Natural killer cell (primary cell): ENCODE results near the gene PIK3AP1. TPM values are rescaled to one million over a fixed set of nuclear protein-coding genes. Genes with fewer than 3 reads are reported as not detected.
A peak's percentile ranks its signal among the peaks of the same experiment; 100 is the strongest.

Source experiments
- ATAC-seq, 3 donors: fragments of 150-1000 bp in 2 of 3; fragments of 200-7000 bp in 1 of 3; cut with Tn5 transposase; 1 replicate in 1 of 3; 2 replicates in 2 of 3; pipeline ENCODE4 v1.10.0; 2021; ENCODE audit warnings: mild to moderate bottlenecking in 2 of 3, moderate library complexity in 2 of 3
- DNase-seq, 2 donors: peaks; one replicate each; pipeline versions ENCODE4 v3.0.0 to v3.0.0-alpha.2; 2013 to 2021; ENCODE audit warnings: mixed read lengths in 1 of 2
- H3K27ac ChIP-seq: one replicate; pipeline ENCODE4 v1.5.1; 2013; ENCODE audit warnings: mild to moderate bottlenecking, low read length
- H3K27me3 ChIP-seq: one replicate; pipeline ENCODE4 v1.6.1; 2013; ENCODE audit warnings: low read length; ENCODE audit not compliant: control insufficient read depth, insufficient read depth
- H3K36me3 ChIP-seq: one replicate; pipeline ENCODE4 v1.6.1; 2013; ENCODE audit warnings: low read length; ENCODE audit not compliant: control insufficient read depth, insufficient read depth
- H3K4me1 ChIP-seq: one replicate; pipeline ENCODE4 v1.6.1; 2013; ENCODE audit warnings: low read length; ENCODE audit not compliant: control insufficient read depth, insufficient read depth
- H3K4me3 ChIP-seq: one replicate; pipeline ENCODE4 v1.5.1; 2013; ENCODE audit warnings: low read length
- H3K9me3 ChIP-seq: one replicate; pipeline ENCODE4 v1.6.1; 2013; ENCODE audit warnings: low read length; ENCODE audit not compliant: control insufficient read depth, insufficient read depth
- H3K27ac Mint-ChIP-seq, 2 donors: one replicate each; pipeline ENCODE4 v1.8.0; 2022; ENCODE audit warnings: mild to moderate bottlenecking in 2 of 2, mixed read lengths in 2 of 2, moderate library complexity in 1 of 2
- H3K27me3 Mint-ChIP-seq, 2 donors: one replicate each; pipeline ENCODE4 v1.8.0; 2022; ENCODE audit warnings: low read depth in 2 of 2, mixed read lengths in 2 of 2
- H3K36me3 Mint-ChIP-seq: one replicate; pipeline ENCODE4 v1.8.0; 2022; ENCODE audit warnings: mixed read lengths
- H3K4me1 Mint-ChIP-seq, 2 donors: one replicate each; pipeline ENCODE4 v1.8.0; 2022; ENCODE audit warnings: mixed read lengths in 2 of 2
- H3K4me3 Mint-ChIP-seq: one replicate; pipeline ENCODE4 v1.8.0; 2022; ENCODE audit warnings: mild to moderate bottlenecking, moderate library complexity, mixed read lengths
- H3K9me3 Mint-ChIP-seq, 2 donors: one replicate each; pipeline ENCODE4 v1.8.0; 2022; ENCODE audit warnings: mixed read lengths in 2 of 2
- CTCF ChIP-seq: fragments of 200-600 bp; IDR thresholded peaks from one replicate; pipeline ENCODE4 v1.8.0; 2022; ENCODE audit warnings: antibody characterized with exemption
- WGBS: methylation state at CpG from one replicate; pipeline ENCODE4 v1.1.7; 2013; ENCODE audit warnings: missing lambda C conversion rate; ENCODE audit not compliant: insufficient coverage; 5-methylcytosine and 5-hydroxymethylcytosine counted together
- intact Hi-C: fragments of 100-400 bp; cut with micrococcal nuclease; formaldehyde crosslinking; loops from one replicate; pipeline ENCODE4 v1.14.2; 2022
- total RNA-seq, 4 donors: library from RNA; stranded (reverse); fragments of 120-200 nt in 1 of 4; gene quantifications; one replicate each; pipeline versions ENCODE4 v1.2.3 to v1.2.4, GENCODE V29; 2013 to 2022

The PIK3AP1 gene
- total RNA-seq, 3 donors from 2014 or later (not counting 1 experiment from before 2014, with no cell fraction given): 95.3 to 137 (median 97.1) TPM

- Mint-ChIP-seq H3K27me3 (no peaks in the 10 kb centered on the region), H3K4me3 (peak overlapping the region; percentile 72), H3K36me3 (no peaks in the 10 kb centered on the region), H3K27ac (peak overlapping the region; percentile 90 to 93), H3K9me3 (no peaks in the 10 kb centered on the region), H3K4me1 (peaks cover 83 to 86% of the 10 kb centered on the region in 2 donors)
- H3K4me1 ChIP-seq: peaks cover 78% of the 10 kb centered on the region
- H3K36me3 ChIP-seq: peaks cover 10% of the 10 kb centered on the region
- intact Hi-C loops: no loop called here
- WGBS: 83% methylated on average over 3 of the region's 3 CpGs
- H3K27ac ChIP-seq: peak overlapping the region; percentile 26
- ATAC-seq (no peak), DNase-seq (no peak)
- H3K27me3 ChIP-seq: no peaks in the 10 kb centered on the region
- TF ChIP-seq CTCF: no peak
- no peak overlapping the region for H3K4me3 ChIP-seq
- no peaks in the 10 kb centered on the region for H3K9me3 ChIP-seq
Observed at GRCh38 chr10:96656198-96656577, 64.1 kb downstream of the PIK3AP1 start.

DNA sequence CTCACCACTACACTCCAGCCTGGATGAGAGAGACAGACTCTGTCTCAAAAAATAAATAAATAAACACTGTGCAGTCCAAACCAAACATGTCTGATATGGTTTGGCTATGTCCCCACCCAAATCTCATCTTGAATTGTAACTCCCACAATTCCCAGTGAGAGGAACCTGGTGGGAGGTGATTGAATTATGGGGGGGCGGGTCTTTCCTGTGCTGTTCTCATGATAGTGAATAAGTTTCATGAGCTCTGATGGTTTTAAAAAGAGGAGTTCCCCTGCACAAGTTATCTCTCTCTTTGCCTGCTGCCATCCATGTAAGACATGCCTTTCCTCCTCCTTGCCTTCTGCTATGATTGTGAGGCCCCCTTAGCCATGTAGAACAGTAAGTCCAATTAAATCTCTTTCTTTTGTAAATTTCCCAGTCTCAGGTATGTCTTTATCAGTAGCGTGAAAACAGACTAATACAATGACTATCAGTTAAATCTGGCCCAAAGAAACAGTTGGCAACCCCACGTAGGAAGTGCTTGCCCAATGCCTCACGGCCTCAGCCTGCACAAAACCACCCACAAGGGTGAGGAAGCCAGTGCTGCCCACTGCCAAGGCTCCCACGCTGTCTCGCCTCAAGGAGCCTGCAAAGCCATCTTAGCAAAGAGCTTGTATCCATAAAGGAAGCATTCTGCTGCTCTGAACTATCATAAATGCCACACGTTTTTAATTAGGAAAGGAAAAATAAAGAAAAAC, 64.7 kb downstream of the PIK3AP1 start:
- peak overlapping the region; percentile 26 for H3K27ac ChIP-seq
- WGBS: 33% methylated on average over 6 of the region's 7 CpGs

DNA sequence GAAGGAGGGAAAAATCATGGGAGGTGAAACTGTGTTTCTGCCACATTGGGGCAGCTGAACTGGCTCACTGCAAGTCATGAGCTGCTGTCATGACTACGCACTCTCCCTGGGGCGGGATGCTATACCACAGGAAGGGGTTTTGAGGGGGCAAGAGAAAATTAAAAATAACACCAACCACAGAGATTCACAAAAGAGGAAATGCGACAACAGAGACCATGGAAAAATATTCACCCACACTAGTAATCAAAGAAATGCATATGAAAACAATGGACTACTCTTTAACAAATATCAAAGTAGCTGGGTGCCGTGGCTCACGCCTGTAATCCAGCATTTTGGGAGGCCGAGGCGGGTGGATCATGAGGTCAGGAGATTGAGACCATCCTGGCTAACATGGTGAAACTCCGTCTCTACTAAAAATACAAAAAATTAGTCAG, 68.3 kb downstream of the PIK3AP1 start:
- Histone ChIP-seq H3K4me1 (peaks cover 79% of the 10 kb centered on the region), H3K36me3 (peaks cover 44% of the 10 kb centered on the region)
- 0% methylated on average over 1 of the region's 8 CpGs for WGBS

More for the DNA sequence above, 64.7 kb downstream of the PIK3AP1 start:
- peaks cover 16% of the 10 kb centered on the region for H3K36me3 ChIP-seq
- Mint-ChIP-seq H3K4me1 (peaks cover 83 to 87% of the 10 kb centered on the region in 2 donors), H3K27me3 (no peaks in the 10 kb centered on the region), H3K36me3 (no peaks in the 10 kb centered on the region), H3K4me3 (peak overlapping the region; percentile 72), H3K9me3 (no peaks in the 10 kb centered on the region), H3K27ac (peak overlapping the region; percentile 90 to 93)
- no peak overlapping the region for H3K4me3 ChIP-seq
- TF ChIP-seq CTCF: no peak
- DNase-seq (no peak), ATAC-seq (peak in 1 of 3 donors; percentile 24)
- H3K4me1 ChIP-seq: peaks cover 83% of the 10 kb centered on the region
- H3K27me3 ChIP-seq: no peaks in the 10 kb centered on the region
- intact Hi-C loops: no loop called here
- H3K9me3 ChIP-seq: no peaks in the 10 kb centered on the region

More for the DNA sequence above, 68.3 kb downstream of the PIK3AP1 start:
- H3K27ac ChIP-seq: peak overlapping the region; percentile 83
- no peak overlapping the region for H3K4me3 ChIP-seq
- H3K36me3 Mint-ChIP-seq: peaks cover 14% of the 10 kb centered on the region
- no peaks in the 10 kb centered on the region for H3K9me3 ChIP-seq
- ATAC-seq: peak; percentile 78 to 88 (median 87)
- H3K27ac Mint-ChIP-seq: peak overlapping the region; percentile 90 to 93
- no peaks in the 10 kb centered on the region for H3K9me3 Mint-ChIP-seq
- intact Hi-C loops: loop anchor here (1.0 to 5.0 kb wide), 4 partner anchors 19 to 67 kb away; partner anchors contain the start of gene TM9SF3
- H3K27me3 Mint-ChIP-seq: no peaks in the 10 kb centered on the region
- peak overlapping the region; percentile 69 for H3K4me3 Mint-ChIP-seq
- H3K4me1 Mint-ChIP-seq: peaks cover 72 to 78% of the 10 kb centered on the region in 2 donors
- H3K27me3 ChIP-seq: no peaks in the 10 kb centered on the region
- no peak for TF ChIP-seq CTCF
- peak; percentile 58 to 74 for DNase-seq
